Activated T-helper 9 cell treated with anti-CD3 and anti-CD28 coated beads, Interleukin-2, amount 50 U/mL, for 16 hours (primary cell): ENCODE results near the gene CACNG7.

Experiments
- DNase-seq: peaks from one replicate; pipeline ENCODE4 v3.0.0-alpha.2; 2020; ENCODE audit warnings: low read depth

Gene CACNG7

GRCh38 chr19:53879140-53880081 is 29.7 kb upstream of the CACNG7 start:
- peak; percentile 74 for DNase-seq

- no peak for DNase-seq
These were observed 28.2 kb upstream of the CACNG7 start for GRCh38 chr19:53880711-53881481.

GRCh38 chr19:53881482-53882390 is 27.3 kb upstream of the CACNG7 start, which contains the start of gene PRKCG:
PRKCG (plus strand) TSS chr19:53882197; CDS start chr19:53882495, 298 bp downstream.
- DNase-seq: peak; percentile 45

GRCh38 chr19:53882391-53883050 is 26.6 kb upstream of the CACNG7 start:
- DNase-seq: no peak

GRCh38 chr19:53883231-53883661 is 25.8 kb upstream of the CACNG7 start:
- DNase-seq: no peak

- DNase-seq: no peak
These were observed 25.3 kb upstream of the CACNG7 start for GRCh38 chr19:53883741-53884140.

- DNase-seq: no peak
These were observed 24.8 kb upstream of the CACNG7 start for GRCh38 chr19:53884256-53884655.

GRCh38 chr19:53885036-53885435 is 24.0 kb upstream of the CACNG7 start:
- no peak for DNase-seq

- DNase-seq: no peak
These were observed 16.6 kb upstream of the CACNG7 start for GRCh38 chr19:53892301-53892980.

GRCh38 chr19:53892981-53893325 is 16.1 kb upstream of the CACNG7 start:
- no peak for DNase-seq

GRCh38 chr19:53894707-53895106 is 14.4 kb upstream of the CACNG7 start:
- no peak for DNase-seq

- no peak for DNase-seq
These were observed 12.4 kb upstream of the CACNG7 start for GRCh38 chr19:53896682-53897081.

- DNase-seq: no peak
These were observed 11.6 kb upstream of the CACNG7 start for GRCh38 chr19:53897459-53897858.

- no peak for DNase-seq
These were observed 10.9 kb upstream of the CACNG7 start for GRCh38 chr19:53898166-53898565.

- DNase-seq: no peak
These were observed 10.3 kb upstream of the CACNG7 start for GRCh38 chr19:53898636-53899341.

GRCh38 chr19:53900191-53900860 is 8.8 kb upstream of the CACNG7 start:
- DNase-seq: no peak

GRCh38 chr19:53903055-53903680 is 5.9 kb upstream of the CACNG7 start:
- DNase-seq: no peak

GRCh38 chr19:53904909-53905308 is 4.2 kb upstream of the CACNG7 start:
- DNase-seq: no peak

- DNase-seq: no peak
These were observed 3.3 kb upstream of the CACNG7 start for GRCh38 chr19:53905787-53906186.
